ENCODE data around the gene TRAK1.

GRCh38 chr3:42139621-42140453 is 48.7 kb downstream of the TRAK1 start:
- no peak for TF ChIP-seq POLR2AphosphoS5 (IDR thresholded peaks at IDR 0.05)
- no peak for TF ChIP-seq POLR2A (IDR thresholded peaks at IDR 0.05)
- TF ChIP-seq CTCF (IDR thresholded peaks at IDR 0.05), result no peak
- no peak for TF ChIP-seq EP300 (IDR thresholded peaks at IDR 0.05)
